Activated naive CD8-positive, alpha-beta T cell treated with anti-CD3 and anti-CD28 coated beads, Interleukin-2, amount 50 U/mL, for 16 hours (primary cell): ENCODE results near the gene SNN.
A peak's percentile ranks its signal among the peaks of the same experiment; 100 is the strongest.

Experiments
- DNase-seq: peaks from one replicate; pipeline ENCODE4 v3.0.0-alpha.2; 2020; ENCODE audit warnings: low read depth, low spot score

SNN gene

DNA sequence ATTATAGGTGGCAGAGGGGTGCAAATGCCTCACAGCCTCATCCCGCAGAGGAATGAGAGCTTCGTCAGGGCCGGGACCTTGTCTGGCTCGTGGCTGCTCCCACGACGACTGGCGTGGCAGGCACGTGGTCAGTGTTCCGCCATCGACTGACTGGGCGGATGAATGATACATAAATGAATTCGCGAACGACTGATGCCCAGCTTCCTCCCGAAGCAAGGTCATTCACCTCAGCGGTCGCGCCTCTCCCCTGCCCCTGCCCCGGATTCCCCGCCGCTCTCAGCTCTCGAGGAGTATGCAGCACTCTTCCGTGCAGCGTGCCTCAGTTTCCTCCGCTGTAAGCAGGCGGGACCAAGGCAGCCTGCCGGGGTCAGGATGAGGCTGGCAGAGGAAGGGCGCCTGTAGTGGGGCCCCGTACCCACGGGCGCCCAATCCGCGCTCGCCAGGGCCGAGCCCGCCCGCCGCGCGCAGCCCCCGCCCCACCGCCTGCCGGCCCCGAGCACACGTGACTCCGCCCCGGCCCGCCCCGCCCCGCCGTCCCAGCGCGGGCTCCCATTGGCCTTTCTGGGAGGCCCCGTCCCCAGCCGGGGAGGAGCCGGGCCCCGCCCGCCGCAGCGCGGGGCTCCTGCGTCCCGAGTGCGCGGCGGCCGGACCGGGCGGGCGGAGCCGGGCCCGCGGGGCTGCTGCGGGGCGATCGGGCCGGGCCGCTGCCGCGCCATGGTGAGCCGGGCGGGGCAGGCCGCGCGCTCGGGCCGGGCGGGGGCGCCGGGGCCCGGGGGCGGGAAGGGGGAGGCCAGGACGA is at the start of gene SNN:
TSS of gene SNN (plus strand) at position 632 of the 799 bp plus-strand sequence. CDS start 7,605 bp downstream, outside the sequence.
- peak; percentile 74 for DNase-seq

DNA sequence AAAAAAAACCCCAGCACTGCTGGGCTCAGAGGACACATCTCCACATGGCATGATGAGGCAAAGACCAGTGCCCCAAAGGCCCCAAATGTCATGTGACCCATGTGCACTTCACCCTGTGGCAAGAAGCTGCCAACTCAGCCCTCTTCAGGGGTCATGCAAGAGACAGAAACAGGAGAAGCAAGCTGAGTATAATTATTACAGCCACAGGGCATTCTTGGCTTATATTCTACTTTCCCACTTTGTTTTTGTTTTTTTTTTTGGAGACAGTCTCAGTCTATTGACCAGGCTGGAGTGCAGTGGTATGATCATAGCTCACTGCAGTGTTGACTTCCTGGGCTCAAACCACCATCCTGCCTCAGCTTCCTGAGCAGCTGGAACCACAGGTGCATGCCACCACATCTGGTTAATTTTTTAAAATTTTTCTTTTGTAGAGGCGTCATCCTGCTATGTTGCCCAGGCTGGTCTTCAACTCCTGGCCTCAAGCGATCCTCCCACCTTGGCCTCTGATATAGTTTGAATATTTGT is 48.9 kb upstream of the SNN start:
- DNase-seq: no peak

DNA sequence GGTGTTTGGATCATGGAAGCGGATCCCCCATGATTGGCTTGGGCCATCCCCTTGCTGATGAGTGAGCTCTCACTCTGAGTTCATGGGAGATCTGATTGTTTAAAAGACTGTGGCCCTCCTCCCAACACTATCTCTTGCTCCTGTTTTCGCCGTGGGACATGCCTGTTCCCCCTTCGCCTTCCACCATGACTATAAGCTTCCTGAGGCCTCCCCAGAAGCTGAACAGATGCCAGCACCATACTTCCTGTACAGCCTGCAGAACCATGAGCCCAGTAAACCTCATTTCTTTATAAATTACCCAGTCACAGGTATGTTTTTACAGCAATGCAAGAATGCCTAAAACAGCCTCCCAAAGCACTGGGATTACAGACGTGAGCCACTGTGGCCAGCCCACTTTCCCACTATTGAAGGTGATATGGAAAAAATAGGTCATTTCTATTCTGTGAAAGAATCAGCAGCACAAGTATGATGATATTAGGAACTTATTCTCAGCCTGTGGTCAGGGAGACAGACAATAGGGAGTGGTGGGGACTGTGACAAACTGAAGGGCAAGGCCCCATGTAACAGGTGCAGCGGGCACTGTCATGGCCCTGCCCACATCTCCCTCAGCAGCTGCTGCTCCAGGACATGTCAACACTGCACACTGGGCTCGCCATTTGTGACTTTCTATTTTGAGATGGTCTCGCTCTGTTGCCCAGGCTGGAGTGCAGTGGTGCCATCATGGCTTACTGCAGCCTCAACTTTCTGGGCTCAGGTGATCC is 47.8 kb upstream of the SNN start:
- DNase-seq: no peak

DNA sequence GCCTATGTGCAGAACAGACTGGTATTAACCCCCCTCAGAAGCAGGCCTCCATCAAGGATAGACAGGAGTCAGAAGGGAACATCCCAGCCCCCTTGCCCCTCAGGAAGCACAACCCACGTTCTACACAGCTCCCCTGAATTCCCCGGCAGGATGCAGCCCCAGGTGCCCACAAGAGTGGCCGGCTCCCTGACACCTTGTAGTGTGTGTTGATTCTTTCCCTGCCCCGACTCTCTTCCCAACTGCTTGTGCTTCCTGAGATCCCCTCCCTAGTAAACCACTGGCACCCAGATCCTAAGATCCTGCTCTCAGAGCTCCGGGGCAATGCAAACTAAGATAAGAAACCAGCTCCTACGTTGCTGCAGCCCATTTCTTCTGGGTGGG is 46.7 kb upstream of the SNN start:
- no peak for DNase-seq

GRCh38 chr16:11621920-11622651 is 46.2 kb upstream of the SNN start:
- no peak for DNase-seq

GRCh38 chr16:11624205-11624604 is 44.0 kb upstream of the SNN start:
- DNase-seq: no peak

DNA sequence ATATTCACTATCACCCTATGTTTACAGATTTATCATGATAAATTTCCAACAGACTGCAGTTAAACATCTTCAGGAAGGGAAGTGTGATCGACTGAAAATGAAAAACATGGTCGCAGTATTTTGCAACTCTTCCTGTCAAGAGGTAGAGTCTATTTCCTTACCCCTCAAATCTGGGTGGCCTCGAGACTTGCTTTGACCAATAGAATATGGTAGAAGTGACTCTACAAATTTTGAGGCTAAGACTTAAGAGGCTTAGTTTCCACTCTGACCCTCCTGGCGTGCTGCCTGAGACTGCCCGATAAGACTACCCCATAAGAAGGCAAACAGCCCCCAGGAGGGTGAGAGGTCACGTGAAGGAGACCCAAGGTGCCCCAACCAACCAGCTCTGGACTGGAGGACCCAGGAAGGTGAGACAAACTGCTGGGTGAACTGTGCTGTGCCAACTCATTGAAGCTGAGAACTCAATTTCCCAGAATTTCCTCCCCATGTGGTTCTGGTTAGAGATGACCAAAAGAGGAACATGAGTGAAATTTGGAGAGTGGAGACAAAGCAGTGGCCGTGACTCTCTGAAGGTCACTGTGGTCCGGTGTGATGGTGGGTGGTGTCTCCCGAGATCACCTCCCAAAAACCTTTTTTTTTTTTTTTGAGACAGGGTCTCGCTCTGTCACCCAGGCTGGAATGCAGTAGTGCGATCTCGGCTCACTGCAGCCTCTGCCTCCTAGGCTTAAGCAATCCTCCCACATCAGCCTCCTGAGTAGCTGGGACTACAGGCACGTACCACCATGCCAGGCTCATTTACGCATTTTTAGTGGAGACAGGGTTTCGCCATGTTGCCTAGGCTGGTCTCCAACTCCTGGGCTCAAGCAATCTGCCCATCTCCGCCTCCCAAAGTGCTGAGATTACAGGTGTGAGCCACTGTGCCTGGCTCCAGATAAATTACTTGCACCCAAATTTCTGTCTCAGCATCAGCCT is 43.3 kb upstream of the SNN start:
- no peak for DNase-seq

DNA sequence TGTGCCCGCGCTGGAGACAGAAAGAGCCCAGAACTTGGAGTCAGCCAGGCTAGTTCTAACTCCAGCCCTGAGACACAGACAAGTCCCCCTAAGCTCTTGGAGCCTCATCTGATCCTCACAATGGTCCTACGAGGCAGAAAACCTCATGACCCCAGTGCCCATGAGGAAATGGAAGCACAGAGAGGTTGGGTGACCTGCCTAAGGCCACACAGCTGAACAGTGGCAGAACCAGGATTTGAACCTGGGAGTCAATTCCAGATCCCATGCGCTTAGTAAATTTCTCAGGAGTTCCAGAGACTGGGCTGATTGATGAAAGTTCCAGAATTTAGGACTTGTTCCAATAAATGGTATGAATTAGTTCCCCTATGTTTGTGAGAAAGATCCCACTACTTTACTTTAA is 42.5 kb upstream of the SNN start:
- DNase-seq: no peak

DNA sequence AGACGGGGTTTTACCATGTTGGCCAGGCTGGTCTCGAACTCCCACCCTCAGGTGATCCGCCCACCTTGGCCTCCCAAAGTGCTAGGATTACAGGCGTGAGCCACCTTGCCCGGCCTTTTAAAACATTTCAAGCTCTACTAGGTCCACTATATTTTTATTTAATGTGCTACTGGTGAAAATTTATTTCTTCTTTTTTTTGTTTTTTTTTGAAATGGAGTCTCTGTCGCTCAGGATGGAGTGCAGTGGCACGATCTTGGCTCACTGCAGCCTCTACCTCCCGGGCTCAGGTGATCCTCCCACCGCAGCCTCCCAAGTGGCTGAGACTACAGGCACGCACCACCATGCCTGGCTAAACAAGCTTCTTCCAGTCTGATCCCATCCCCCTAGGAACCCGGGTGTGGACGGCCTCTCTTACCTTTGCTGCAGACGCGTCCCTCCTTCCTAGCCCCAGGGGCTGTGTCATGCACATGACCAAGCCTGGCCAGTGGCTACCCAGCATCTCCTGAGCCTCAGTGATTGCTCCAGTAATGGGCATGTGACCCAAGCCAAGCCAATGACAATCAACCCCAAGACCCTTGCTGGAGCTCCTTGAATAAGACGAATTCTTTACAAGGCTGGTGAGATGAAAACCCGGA is 41.5 kb upstream of the SNN start:
- DNase-seq: no peak

DNA sequence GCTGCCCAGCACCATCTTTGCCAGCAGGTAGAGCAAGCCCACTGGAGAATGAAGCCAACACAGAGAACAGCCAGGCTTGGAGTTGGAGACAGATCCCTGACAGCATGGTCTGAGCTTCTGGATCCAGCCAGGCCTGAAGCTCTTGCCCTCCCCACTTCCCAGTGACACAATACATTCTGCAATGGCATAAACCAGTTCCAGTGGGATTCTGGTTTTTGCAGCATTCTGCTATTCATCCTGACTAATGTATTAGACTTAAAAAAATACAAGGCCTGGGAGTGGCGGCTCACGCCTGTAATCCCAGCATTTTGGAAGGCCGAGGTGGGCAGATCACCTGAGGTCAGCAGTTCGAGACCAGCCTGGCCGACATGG is 41.0 kb upstream of the SNN start:
- no peak for DNase-seq

GRCh38 chr16:11627822-11628457 is 40.3 kb upstream of the SNN start:
- no peak for DNase-seq

GRCh38 chr16:11629071-11630030 is 38.9 kb upstream of the SNN start:
- DNase-seq: no peak

DNA sequence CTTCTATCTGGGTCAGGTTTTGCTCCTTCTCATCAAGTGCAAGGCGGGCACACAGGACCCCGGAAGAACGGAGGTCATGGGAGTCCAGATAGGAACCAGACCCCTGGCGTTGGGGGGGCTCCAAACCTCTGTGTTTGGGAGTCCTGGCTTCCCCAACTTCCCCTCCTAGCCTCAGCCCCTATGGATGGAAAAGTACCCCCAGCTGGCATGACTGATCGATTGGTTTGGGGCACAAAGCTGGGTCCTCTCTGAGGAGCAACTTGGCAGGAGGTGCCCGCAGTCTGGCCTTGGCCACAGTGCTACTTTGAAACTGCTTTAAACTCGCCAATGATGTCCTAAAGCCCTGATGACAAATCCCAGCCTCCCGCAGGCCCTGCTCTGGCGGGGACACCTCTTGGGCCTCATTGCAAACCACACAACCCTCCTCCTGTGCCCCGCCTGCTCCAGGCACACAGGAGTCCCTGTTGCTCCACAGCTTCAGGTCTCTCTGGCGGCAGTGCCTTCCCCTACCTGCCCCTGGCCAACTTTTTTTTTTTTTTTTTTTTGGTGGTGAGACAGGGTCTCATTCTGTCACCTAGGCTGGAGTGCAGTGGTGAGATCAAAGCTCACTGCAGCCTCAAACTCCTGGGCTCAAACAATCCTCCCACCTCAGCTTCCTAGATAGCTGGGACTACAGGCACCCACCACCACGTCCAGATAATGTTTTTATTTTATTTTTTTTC is 38.0 kb upstream of the SNN start:
- DNase-seq: no peak

- DNase-seq: no peak
Observed at GRCh38 chr16:11630768-11631056, 37.5 kb upstream of the SNN start.

DNA sequence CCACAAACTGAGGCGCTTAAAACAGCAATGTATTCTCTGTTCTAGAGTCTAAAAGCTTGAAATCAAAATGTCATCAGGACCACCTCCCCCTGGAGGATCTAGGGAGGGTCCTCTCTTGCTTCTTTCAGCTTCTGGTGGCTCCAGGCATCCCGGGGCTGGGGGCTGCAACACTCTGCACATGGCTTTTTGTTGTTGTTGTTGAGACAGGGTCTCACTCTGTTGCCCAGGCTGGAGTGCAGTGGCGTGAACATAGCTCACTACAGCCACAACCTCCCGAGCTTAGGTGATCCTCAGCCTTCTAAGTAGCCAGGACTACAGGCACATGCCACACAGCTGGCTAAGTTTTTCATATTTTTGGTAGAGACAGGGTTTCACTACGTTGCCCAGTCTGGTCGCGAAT is 37.0 kb upstream of the SNN start:
- no peak for DNase-seq

DNA sequence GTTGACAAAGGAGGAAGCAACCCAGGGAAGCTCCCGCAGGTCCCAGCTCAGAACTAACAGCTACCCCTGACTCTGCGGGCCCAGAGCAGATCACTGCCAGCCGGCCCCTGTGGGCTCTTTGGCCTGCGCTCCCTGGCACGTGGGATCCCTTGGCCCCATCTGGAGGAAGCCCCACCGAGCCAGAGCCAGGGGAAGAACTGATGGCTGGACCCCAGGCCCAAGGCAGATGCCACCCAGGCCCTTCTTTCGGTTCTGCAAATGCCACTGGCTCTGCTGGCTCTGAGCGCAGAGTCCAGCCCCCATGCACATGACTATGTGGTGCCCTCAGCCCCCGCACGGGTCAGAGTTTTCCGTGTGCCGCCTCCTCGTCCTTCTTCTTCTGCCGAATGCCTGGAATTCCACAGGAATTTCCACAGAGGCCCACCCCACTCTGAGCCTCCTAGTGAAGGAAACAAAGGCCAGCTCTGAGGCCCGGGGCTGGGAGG is 35.8 kb upstream of the SNN start:
- DNase-seq: no peak

GRCh38 chr16:11633113-11633512 is 35.1 kb upstream of the SNN start:
- no peak for DNase-seq

DNA sequence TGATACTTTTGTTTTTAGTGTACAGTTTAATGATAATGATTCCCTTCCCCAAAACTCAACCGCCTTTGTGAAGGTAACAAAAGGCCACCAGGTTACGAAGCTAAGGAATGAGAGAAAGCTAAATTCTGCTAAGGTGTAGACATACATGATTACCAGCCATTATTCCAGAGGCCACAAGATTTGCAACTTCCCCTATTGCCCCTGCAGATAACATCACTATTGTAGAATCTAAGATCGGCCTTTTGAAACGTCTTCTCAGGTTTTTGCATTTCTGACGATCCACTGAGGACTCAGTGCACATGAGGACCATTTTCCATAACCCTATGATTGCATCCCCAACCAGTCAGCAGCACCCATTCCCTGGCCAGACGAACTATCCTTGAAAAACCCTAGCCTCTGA is 33.9 kb upstream of the SNN start:
- no peak for DNase-seq
